CD4-positive, alpha-beta T cell treated with Interleukin-17A for 4 hours (primary cell): Measurements from ENCODE around the gene PRSS56.

Experiments
- DNase-seq: peaks from one replicate; pipeline ENCODE4 v3.0.0-alpha.2; 2020; ENCODE audit warnings: mixed read lengths

The PRSS56 gene

GRCh38 chr2:232502911-232503808, 17.0 kb upstream of the PRSS56 start:
- no peak for DNase-seq

GRCh38 chr2:232503809-232504323, 16.3 kb upstream of the PRSS56 start:
- no peak for DNase-seq

GRCh38 chr2:232504438-232504837, 15.8 kb upstream of the PRSS56 start:
- DNase-seq, result no peak

GRCh38 chr2:232505856-232506255, 14.3 kb upstream of the PRSS56 start:
- no peak for DNase-seq

- no peak for DNase-seq
Measured at GRCh38 chr2:232506709-232507108, 13.5 kb upstream of the PRSS56 start.

GRCh38 chr2:232508251-232508650, 11.9 kb upstream of the PRSS56 start:
- DNase-seq, result no peak

- DNase-seq, result no peak
Measured at GRCh38 chr2:232511336-232511890, 8.8 kb upstream of the PRSS56 start.

GRCh38 chr2:232512602-232513001, 7.6 kb upstream of the PRSS56 start:
- no peak for DNase-seq

GRCh38 chr2:232513353-232513752, 6.8 kb upstream of the PRSS56 start:
- no peak for DNase-seq

GRCh38 chr2:232515639-232516038, 4.5 kb upstream of the PRSS56 start:
- DNase-seq, result no peak

- no peak for DNase-seq
Measured at GRCh38 chr2:232516551-232516950, 3.6 kb upstream of the PRSS56 start.

GRCh38 chr2:232518844-232519243, 1.3 kb upstream of the PRSS56 start:
- no peak for DNase-seq

GRCh38 chr2:232520489-232520888, 301 bp downstream of the PRSS56 start:
- DNase-seq, result no peak

GRCh38 chr2:232521098-232521497, 910 bp downstream of the PRSS56 start:
- DNase-seq, result no peak

GRCh38 chr2:232521959-232522622, 1.9 kb downstream of the PRSS56 start:
- peak; percentile 82 for DNase-seq

GRCh38 chr2:232522623-232523401, 2.6 kb downstream of the PRSS56 start:
- DNase-seq, result no peak

GRCh38 chr2:232523402-232523681, 3.2 kb downstream of the PRSS56 start:
- DNase-seq, result no peak

- DNase-seq, result peak; percentile 39
Measured at GRCh38 chr2:232523682-232524597, 3.8 kb downstream of the PRSS56 start.

- DNase-seq, result no peak
Measured at GRCh38 chr2:232524771-232525170, 4.6 kb downstream of the PRSS56 start.

GRCh38 chr2:232525199-232525598, 5.0 kb downstream of the PRSS56 start:
- DNase-seq, result no peak

- no peak for DNase-seq
Measured at GRCh38 chr2:232525791-232526371, 5.7 kb downstream of the PRSS56 start, which contains the start of gene CHRND. TSS of gene CHRND (plus strand) at chr2:232526160. CDS start at chr2:232526216, 56 bp downstream.
